22Rv1 (cell line): ENCODE data around the gene ZNF618.
A peak's percentile ranks its signal among the peaks of the same experiment; 100 is the strongest.

ENCODE experiments used
- H3K27ac ChIP-seq: fragments of 450-650 bp; 2 replicates; pipeline ENCODE4 v1.5.1; 2017
- CTCF ChIP-seq: fragments of 450-650 bp; IDR thresholded peaks from 2 replicates; pipeline ENCODE4 v1.5.1; 2017; ENCODE audit warnings: mild to moderate bottlenecking
- ZFX ChIP-seq: fragments of 450-650 bp; IDR thresholded peaks from 2 replicates; pipeline ENCODE4 v1.6.1; 2017; ENCODE audit warnings: antibody characterized with exemption, borderline replicate concordance

Gene ZNF618

GRCh38 chr9:114086009-114086408 is 209.9 kb downstream of the ZNF618 start:
- H3K27ac ChIP-seq: peak overlapping the region; percentile 100
- TF ChIP-seq ZFX (no peak), CTCF (no peak)

- no peak for TF ChIP-seq ZFX
- no peak for TF ChIP-seq CTCF
- peak overlapping the region; percentile 100 for H3K27ac ChIP-seq
These were observed 210.5 kb downstream of the ZNF618 start for GRCh38 chr9:114086607-114087006.

DNA sequence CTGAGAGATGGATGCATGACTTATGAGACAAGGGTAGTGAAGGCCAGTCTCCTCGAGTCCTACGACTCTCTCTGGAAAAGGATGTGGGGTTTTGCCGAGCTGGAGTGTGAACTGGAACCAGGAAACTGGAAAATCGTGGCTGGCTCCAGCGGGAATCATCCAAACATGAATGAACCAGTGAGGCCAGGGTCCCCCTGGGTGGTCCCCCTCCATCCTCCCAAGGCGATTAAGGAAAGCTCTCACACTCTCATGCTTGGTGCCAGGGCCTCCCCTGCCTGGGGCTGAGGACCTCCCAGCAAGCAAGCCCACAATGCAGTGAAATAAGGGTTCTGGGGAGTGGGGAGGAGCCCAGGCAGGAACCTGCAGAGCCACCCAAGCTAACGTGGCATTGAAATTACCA is 211.6 kb downstream of the ZNF618 start:
- peak overlapping the region; percentile 100 for H3K27ac ChIP-seq
- no peak for TF ChIP-seq ZFX
- no peak for TF ChIP-seq CTCF

- H3K27ac ChIP-seq: peak overlapping the region; percentile 100
- TF ChIP-seq ZFX: no peak
- no peak for TF ChIP-seq CTCF
These were observed 212.6 kb downstream of the ZNF618 start for GRCh38 chr9:114088571-114089170.

GRCh38 chr9:114089206-114089840 is 213.2 kb downstream of the ZNF618 start:
- peak overlapping the region; percentile 100 for H3K27ac ChIP-seq
- TF ChIP-seq CTCF: no peak
- no peak for TF ChIP-seq ZFX

- peak overlapping the region; percentile 100 for H3K27ac ChIP-seq
- TF ChIP-seq CTCF (no peak), ZFX (no peak)
These were observed 214.7 kb downstream of the ZNF618 start for GRCh38 chr9:114090798-114091197.

DNA sequence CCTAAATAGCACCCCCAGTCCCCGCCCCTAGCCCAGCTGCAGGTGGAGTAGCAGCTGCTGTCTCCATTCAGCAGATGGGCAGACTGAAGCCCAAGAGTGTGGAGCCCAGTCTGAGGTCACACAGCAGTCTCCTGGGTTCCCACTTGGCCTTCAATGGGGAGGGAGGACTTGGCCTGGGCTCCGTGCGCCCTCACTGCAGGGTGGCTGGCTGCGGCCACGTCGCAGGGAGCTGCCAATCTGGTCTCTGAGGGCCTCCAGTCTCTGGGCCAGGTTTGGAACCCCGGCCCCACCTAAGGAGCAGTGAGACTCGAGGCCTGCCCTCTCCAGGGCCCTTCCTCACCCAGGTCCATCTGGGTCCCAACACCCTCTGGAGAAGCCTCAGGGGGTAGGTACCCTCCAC is 215.6 kb downstream of the ZNF618 start:
- TF ChIP-seq ZFX (no peak), CTCF (no peak)
- H3K27ac ChIP-seq: 0 out of 2 replicates have a peak overlapping the region, but pooled peaks have one; percentile 10
